GM23338 (cell line): ENCODE measurements around the gene SLC41A3.

Experiments
- EZH2phosphoT487 ChIP-seq: fragments of 200-600 bp; sonication (generic); IDR thresholded peaks from one replicate; pipeline ENCODE4 v1.8.1; 2018; ENCODE audit warnings: antibody characterized with exemption; ENCODE audit not compliant: unreplicated experiment
- POLR2AphosphoS5 ChIP-seq: IDR thresholded peaks from 2 replicates; pipeline ENCODE4 v1.6.1; 2016; ENCODE audit warnings: antibody characterized with exemption, low read depth
- ZNF114 ChIP-seq: fragments of 250-450 bp; sonication (Bioruptor Pico); IDR thresholded peaks from 2 replicates; pipeline ENCODE4 v1.5.0; 2020; ENCODE audit warnings: mild to moderate bottlenecking, moderate library complexity
- TF ChIP-seq, protein P1 (sequence below), 2 experiments: fragments of 200-600 bp in 1 of 2; sonication (generic) in 1 of 2; conservative IDR thresholded peaks; 2 replicates each; pipeline versions ENCODE4 v1.5.1 to v1.6.1; 2016 to 2017; ENCODE audit warnings: antibody characterized with exemption in 2 of 2, low read depth in 2 of 2, mild to moderate bottlenecking in 2 of 2, moderate library complexity in 1 of 2
- TF ChIP-seq, protein P2 (sequence below): IDR thresholded peaks from one replicate; pipeline ENCODE4 v1.6.1; 2018; ENCODE audit warnings: antibody characterized with exemption; ENCODE audit not compliant: unreplicated experiment

DNA sequence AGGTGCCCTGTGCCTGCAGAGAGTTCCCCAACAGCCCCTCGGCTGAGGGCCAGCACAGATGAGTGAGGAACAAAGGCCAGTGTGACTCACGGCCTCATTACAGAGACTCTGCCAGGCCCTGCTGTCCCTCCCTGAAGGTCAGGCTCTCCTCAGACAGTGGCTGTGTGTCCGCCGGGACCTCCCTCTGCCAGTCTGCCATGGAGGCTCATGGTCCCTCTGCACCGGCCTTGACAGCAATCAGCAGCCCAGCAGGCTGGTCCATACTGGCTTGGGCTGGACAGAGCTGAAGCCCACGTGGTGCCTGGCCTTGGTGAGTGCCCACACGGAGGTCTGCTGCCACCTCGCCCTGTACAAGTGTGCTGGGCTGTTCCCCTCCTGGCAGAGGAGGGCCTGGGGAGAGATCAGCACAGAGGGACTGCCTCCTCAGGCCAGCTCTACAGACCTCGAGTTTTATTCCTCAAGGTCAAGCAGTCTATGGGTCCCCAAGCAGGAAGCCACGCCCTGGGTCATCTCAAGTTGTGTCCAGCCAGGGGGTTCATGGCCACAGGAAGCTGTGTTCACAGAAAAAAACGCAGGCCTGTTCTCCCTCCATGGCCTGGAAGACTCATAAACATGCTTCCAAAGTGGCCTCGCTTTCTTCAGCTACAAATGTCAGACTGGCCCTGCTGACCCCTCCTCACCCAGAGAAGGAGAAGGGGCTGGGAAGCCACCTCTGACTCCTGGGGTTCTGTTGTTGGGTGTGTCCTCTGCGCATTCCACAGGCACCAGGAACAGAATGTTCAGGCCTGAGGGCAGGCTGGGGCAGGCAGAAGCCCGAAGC lies 27.0 kb downstream of the SLC41A3 start:
- TF ChIP-seq, protein P1, sequence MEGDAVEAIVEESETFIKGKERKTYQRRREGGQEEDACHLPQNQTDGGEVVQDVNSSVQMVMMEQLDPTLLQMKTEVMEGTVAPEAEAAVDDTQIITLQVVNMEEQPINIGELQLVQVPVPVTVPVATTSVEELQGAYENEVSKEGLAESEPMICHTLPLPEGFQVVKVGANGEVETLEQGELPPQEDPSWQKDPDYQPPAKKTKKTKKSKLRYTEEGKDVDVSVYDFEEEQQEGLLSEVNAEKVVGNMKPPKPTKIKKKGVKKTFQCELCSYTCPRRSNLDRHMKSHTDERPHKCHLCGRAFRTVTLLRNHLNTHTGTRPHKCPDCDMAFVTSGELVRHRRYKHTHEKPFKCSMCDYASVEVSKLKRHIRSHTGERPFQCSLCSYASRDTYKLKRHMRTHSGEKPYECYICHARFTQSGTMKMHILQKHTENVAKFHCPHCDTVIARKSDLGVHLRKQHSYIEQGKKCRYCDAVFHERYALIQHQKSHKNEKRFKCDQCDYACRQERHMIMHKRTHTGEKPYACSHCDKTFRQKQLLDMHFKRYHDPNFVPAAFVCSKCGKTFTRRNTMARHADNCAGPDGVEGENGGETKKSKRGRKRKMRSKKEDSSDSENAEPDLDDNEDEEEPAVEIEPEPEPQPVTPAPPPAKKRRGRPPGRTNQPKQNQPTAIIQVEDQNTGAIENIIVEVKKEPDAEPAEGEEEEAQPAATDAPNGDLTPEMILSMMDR (conservative IDR thresholded peaks at IDR 0.05; ENCODE audit: low read depth in 2 of 2) = no peak
- TF ChIP-seq EZH2phosphoT487 (no peak), POLR2AphosphoS5 (no peak), ZNF114 (CRISPR knock-in tag) (no peak)
- TF ChIP-seq, protein P2, sequence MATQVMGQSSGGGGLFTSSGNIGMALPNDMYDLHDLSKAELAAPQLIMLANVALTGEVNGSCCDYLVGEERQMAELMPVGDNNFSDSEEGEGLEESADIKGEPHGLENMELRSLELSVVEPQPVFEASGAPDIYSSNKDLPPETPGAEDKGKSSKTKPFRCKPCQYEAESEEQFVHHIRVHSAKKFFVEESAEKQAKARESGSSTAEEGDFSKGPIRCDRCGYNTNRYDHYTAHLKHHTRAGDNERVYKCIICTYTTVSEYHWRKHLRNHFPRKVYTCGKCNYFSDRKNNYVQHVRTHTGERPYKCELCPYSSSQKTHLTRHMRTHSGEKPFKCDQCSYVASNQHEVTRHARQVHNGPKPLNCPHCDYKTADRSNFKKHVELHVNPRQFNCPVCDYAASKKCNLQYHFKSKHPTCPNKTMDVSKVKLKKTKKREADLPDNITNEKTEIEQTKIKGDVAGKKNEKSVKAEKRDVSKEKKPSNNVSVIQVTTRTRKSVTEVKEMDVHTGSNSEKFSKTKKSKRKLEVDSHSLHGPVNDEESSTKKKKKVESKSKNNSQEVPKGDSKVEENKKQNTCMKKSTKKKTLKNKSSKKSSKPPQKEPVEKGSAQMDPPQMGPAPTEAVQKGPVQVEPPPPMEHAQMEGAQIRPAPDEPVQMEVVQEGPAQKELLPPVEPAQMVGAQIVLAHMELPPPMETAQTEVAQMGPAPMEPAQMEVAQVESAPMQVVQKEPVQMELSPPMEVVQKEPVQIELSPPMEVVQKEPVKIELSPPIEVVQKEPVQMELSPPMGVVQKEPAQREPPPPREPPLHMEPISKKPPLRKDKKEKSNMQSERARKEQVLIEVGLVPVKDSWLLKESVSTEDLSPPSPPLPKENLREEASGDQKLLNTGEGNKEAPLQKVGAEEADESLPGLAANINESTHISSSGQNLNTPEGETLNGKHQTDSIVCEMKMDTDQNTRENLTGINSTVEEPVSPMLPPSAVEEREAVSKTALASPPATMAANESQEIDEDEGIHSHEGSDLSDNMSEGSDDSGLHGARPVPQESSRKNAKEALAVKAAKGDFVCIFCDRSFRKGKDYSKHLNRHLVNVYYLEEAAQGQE = no peak
